ENCODE measurements around the gene SLC39A8.
A peak's percentile ranks its signal among the peaks of the same experiment; 100 is the strongest.
"Not testable (repeated sequence)": the region's sequence is repeated elsewhere in the genome, so short reads cannot be mapped to it uniquely, and the experiment has no call there.

The SLC39A8 gene

DNA sequence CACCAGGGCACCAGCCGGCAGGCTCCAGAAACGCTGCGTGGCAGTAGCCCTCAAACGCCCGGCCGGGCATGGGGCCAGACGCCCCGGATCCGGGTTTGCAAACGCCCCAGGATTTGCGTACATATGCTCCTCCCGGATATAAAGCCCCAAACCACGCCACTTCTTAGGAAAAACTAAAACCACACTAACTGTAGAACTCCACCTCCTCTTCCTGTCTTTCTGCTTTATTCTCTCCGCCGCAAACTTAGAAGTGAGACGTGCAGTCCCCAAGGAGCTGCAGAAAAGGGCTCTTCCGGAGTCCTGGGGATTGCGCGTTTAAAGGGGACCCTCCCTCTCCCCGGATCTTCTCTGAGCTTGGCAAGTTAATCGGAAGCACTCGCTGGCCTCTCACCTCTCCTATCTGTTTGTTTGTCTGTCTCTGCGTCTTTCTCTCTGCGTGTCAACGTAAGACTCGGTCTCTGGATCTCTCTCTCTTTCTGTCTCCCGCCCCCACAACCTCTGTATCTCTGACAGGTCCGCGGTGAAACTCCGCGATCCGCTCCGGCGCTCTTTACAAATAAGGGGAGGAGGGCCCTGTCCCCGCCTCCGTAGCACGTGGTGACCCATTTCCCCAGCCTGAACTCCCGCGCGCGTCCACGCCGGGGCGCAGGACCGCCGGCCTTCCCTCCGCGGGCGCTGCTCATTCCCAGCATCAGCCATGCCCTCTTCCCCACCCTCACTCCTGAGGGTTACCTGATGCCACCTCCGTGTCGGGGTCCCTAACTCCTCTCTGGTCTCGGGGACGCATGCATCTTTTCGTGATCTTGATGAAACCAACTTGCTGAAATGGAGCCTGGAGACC lies at the start of gene SLC39A8:
Gene SLC39A8 (minus strand): TSS at position 529 of the 841 bp plus-strand sequence. CDS start 820 bp downstream, outside the sequence.
- DNase-seq (ENCODE audit: low read depth in 2 of 2), result peak; percentile 67 to 86

DNA sequence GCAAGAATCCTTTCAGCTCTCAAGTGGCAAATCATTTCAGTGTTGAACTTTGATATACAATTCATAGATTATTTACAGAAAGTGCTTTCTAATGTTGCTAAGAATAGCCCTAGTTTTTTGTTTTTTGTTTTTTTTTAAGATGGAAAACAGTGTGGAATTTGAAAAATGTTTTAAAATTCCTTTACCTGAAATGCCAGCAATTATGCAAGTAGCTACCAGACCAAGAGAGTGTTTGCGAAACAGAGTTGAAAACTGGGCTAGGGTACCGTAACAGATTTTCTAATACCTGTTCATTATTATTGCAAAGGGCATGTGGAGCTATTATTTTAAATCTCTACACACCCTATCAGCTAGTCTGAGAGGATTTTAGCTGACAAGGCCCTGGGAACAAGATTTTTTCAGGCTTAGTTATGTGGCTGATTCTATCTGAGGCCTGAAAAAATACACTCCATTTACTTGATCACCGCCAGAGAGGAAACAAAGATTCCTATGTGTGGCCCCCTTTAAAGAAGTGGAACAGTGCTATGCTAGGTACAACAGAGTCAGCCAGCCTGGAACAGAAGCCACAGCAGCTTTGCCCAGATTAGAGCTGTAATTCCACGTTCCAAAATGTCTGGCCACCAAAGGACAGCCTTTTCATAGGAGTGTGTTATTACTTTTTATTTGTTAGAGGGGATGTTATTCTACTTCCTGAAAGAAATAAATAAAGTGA lies 46.9 kb upstream of the SLC39A8 start:
- no peak for DNase-seq (ENCODE audit: low read depth in 2 of 2)

DNA sequence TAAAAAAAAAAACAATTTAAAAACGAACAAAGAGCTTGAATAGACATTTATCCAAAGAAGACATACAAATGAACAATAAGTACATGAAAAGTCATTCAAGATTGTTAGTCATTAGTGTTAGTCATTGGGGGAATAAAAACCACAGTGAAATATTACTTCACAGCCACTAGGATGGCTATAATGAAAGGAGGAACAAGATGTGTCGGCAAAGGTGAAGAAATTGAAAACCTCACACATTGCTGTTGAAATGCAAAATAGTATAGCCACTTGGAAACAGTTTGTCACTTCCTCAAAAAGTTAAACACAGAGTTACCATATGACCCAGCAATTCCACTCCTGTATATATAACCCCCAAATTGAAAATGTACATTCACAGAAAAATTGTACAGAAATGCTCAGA lies 45.2 kb upstream of the SLC39A8 start:
- DNase-seq (ENCODE audit: low read depth in 2 of 2), result no peak

DNA sequence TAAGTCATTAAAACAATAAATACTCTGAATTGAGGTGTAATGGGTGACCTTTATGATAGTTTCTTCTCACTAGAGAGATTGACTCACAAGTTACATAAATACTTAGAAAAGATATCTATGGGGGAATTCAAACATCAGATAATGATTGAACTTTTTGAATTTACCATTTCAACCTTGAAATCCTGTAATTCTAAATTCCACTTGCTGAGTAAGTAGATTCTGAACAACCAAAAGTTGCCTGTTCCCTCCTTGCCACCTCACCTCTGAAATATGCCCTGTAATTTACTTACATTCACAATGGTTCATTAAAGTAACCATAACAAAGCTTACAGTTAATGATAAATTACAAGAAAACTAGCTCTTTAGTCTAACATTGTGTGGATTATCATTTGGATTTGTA lies 43.3 kb upstream of the SLC39A8 start:
- no peak for DNase-seq (ENCODE audit: low read depth in 2 of 2)

DNA sequence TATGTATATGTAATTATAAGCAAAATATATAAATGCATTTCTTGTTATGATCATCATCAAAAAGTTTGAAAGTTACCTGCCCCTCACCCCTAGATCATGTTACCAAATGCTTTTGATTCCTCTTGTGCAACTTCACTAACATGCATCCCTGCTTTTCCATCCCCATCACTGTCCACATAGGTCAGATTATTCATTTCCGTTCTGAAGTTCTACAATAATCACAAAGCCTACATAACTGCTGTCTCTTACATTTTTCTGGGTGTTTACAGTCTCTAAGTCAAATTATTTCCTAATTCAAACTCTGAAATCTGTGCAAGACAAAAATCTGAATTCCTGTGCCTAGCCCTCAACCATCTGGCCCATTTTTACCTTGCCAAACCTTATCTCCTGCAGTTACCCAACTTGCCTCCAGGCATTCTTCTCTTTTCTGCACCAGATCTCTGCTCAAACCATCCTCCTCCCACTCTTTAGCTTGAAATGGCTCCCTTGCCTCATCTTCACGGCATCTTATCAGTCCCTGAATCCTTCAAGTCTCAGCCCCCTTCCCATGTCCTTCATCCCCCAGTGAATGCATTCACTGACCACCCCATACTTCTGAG lies 42.4 kb upstream of the SLC39A8 start:
- DNase-seq (ENCODE audit: low read depth in 2 of 2), result no peak

DNA sequence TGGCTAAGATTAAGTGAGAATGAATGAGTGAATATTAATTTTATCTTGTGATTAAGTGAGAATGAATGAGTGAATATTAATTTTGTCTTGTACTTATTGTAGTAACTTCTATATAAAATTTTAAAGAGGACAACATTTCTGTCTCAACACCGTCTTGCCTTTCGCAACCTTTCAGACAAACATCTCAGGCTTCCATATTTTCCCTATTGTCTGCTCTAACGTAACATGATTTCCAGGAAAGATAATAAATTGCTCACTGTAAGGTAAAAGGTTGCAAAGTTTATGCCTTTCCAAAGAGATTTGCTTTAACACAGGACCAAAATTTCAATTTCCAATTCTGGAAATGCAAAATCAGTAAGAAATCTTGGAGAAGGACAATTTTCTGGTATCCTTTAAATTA lies 41.7 kb upstream of the SLC39A8 start:
- DNase-seq (ENCODE audit: low read depth in 2 of 2), result no peak

DNA sequence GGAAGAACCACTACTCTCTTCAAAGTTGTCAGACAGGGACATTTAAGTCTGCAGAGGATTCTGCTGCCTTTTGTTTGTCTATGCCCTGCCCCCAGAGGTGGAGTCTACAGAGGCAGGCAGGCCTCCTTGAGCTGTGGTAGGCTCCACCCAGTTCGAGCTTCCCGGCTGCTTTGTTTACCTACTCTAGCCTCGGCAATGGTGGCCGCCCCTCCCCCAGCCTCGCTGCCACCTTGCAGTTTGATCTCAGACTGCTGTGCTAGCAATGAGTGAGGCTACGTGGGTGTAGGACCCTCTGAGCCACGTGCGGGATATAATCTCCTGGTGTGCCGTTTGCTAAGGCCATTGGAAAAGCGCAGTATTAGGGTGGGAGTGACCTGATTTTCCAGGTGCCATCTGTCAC lies 35.0 kb upstream of the SLC39A8 start:
- DNase-seq (ENCODE audit: low read depth in 2 of 2), result not testable (repeated sequence)

DNA sequence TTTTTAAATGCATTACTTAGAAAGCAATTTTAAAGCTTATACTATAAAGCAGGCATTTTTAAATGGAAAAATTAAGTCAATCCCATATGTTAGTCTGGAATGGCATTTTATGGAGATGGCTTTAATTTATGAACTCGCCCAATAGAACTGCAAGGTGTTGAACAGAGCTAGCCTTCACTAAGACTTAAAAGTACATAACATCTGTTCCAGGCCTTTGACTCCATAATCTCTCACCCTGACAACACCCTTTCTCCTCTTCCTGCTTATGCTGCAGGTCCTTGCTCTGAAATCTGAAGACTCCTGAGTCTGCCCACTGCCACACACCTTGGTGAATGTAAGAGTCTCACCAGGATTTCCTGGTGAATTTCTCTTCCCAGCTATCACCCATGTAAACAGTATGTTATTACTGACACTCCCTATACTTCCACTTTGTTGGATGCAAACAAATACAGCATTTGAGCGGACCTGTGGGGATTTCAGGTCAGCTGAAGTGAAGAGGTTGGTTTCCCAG lies 17.7 kb upstream of the SLC39A8 start:
- DNase-seq (ENCODE audit: low read depth in 2 of 2), result no peak

DNA sequence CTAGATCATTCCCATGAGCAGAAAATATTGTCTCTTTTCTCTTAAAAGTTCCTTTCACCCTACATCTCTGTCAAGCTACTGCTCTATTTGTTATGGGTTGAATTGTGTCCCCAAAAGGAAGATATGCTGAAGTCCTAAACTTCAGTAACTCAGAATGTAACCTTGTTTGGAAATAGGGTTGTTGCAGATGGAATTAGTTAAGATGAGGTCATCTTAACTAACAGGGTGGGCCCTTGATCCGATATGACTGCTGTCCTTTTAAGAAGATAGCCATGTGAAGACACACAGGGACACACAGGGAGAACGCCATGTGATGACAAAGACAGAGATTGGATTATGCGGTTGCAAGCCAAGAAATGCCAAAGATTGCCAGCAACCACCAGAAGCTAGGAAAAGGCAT lies 12.8 kb upstream of the SLC39A8 start:
- no peak for DNase-seq (ENCODE audit: low read depth in 2 of 2)

DNA sequence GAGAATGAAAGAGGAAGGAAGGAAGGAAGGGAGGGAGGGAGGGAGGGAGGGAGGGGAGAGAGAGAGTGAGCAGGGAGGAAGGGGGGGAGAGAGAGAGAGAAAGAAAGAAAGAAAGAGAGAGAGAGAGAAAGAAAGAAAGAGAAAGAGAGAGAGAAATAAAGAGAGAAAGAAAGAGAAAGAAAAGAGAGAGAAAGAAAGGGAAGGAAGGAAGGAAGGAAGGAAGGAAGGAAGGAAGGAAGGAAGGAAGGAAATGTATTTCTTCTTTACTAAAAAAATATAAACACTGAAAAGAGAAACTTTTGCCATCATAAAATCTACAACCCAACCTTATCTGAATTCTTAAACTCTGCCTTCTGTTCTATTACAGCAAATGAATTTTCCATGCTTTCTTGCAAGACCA lies 12.4 kb upstream of the SLC39A8 start:
- DNase-seq (ENCODE audit: low read depth in 2 of 2), result not testable (repeated sequence)

DNA sequence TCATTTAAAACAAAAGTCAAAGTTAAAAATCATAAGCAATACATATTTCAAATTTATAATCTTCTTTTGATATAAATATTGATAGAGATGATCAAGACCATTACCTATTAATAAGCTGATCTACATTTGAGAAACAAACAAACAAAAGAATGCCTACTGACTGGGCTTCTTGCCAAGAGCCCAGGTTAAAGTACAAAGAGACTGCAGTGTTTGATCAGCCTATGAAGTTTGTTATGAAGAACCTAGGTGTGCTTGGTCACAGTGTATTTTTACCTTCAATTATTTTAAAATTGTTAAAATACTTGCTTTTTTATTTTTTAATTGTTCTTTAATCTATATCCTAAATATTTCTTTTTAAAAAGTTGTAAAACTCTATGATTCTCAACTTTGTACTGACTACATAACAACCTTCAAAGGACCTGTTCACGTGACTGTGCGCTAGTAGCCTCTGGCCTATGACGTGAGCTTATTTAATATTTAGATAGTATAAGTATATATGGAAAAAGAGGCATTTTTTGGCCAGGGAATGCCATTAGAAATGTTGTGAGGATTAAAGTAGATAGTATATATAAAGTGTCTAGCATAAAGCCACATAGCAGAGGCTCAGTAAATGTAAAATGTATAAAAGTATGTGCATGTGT lies 11.4 kb upstream of the SLC39A8 start:
- DNase-seq (ENCODE audit: low read depth in 2 of 2), result no peak

DNA sequence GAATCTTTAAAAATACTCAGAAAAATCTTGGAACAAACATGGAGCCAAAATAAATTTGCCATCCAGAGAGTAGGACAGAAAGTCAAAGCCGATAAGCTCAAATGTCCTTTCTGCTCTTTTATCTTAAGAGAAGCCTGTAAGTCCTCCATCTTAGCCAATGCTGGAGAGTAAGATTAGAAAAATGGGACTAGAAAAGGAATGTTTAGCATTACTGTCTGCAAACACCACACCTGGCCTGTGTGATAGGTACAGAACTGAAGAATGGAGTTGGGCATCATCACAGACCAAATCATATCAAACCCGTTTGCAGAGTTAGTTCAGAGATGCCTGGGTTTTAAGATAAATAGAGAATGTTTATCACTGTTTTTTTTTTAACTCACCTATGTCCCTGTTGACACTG lies 10.5 kb upstream of the SLC39A8 start:
- DNase-seq (ENCODE audit: low read depth in 2 of 2), result no peak

DNA sequence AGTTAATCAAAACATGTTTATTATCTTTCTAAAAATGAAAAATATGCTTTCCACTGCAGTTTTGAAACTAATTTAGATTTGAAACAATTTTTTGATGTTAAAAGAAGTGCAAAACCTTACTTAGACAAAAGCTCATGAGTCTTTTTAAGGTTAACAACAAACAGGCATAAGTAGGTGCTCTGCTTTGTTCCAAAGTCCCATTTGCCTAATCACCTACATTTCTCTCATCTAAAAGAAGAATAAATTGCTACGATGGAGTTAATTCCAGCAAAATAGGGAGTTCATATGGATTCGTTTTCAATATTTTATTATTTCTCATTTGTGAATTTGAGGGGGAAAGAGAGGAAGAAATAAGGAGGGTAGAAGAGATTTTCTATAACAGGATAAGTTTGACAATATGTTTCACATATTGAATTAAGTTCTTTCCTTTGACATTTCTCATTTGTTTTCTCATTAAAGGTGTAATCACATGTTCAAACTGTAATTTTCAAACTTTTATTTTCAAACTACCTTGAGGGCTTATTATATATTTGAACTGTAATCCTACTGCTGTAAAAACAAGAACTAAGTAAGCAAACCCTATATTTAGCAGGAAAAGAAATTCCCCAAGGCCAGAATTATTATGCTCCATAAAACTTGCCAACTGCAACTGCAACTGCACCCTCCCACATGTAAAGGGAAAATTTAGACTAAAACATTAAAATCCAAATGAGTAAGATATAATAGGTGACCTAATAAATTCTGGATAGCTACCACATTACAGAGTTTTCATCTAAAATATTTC lies 9.6 kb upstream of the SLC39A8 start:
- DNase-seq (ENCODE audit: low read depth in 2 of 2), result no peak

DNA sequence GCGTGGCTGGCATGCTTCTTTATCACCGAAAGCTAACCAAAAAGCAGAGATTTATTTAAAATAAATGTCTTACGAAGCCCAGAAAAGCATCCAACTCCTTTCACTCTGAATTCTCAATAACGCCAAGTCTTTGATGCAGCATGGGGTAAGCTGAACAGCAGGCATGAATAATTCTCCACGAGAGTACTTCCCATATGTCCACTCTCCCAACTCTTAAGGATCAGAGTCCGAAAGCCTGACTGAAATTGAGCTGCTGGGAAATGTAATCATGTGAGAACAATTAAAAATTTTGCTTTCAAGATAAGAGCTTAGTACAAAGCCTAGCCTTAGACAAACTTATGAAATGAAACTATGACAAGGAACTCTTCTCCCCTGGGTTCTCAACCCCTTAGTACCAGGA lies 7.5 kb upstream of the SLC39A8 start:
- no peak for DNase-seq (ENCODE audit: low read depth in 2 of 2)

DNA sequence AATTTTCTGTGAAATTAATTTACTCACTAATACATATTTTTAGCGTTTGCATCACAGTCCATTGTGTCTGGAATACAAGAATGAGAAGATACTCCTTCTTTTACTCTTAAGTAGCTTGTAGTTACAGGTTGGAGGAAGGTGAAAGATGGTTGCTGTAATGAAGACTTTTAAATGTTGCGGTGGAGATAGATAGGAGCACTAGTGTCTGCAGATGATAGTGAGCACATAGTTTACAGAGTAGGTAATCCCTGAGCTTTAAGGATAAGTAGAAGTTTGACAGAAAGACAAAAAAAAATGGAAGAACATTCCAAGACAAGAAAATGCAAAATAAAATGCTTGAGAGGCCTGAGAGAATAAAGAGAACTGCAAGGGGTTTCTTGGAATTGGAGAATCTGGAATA lies 5.4 kb upstream of the SLC39A8 start:
- DNase-seq (ENCODE audit: low read depth in 2 of 2), result no peak

DNA sequence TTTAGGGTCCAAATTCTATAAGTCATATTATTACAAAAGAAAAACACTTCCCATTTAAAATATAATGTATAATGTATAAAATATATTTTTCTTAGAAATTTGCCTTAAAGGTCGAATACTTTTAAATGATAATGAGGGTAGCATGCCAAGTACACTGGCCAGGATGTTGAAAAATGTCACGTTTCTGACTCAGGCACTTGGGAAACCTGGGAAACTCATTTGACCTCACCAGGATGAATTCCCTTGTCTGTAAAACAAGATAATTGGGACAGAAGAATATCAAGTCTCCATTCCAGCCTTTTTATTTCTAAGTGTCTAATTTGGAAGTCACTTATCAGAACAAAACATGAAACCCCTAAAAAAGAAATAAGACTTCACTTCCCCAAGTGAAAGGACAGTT lies 3.4 kb upstream of the SLC39A8 start:
- no peak for DNase-seq (ENCODE audit: low read depth in 2 of 2)

DNA sequence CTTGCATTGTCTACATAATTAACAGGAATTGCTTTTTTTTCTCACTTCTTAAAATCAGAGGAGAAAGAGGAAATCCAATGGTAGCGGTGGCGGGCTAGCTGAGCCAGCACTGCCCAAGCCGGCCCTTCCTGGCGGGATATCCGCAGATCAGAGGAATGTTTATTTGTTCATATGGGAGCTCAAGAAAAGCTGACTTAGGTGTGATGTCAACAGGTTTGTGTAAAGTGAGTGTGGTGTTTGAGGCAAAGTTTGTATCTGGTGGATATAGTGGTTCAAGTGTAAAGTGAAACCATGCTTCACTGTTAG lies 466 bp upstream of the SLC39A8 start:
- no peak for DNase-seq (ENCODE audit: low read depth in 2 of 2)

DNA sequence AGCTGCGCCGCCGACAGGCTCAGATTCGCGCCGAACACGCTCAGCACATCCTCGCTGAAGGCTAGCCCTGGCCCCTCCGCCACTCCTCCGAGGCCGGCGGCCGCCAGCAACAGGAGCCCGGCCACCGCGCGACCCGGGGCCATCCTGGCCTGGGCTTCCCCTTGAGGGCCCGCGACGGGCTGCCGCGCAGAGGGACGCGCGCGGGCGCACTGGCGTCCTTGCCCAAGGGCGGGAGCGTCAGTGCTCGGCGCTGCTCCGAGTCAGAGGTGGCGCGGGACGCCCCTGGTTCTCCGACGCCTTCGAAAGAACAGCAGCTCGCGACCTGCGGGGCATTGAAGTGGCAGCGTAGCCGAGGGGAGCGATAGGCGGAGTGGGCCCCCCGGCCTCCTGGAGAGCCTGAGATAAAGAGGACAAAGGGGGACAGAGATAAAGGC lies 745 bp downstream of the SLC39A8 start:
- DNase-seq (ENCODE audit: low read depth in 2 of 2), result peak; percentile 20 to 28

DNA sequence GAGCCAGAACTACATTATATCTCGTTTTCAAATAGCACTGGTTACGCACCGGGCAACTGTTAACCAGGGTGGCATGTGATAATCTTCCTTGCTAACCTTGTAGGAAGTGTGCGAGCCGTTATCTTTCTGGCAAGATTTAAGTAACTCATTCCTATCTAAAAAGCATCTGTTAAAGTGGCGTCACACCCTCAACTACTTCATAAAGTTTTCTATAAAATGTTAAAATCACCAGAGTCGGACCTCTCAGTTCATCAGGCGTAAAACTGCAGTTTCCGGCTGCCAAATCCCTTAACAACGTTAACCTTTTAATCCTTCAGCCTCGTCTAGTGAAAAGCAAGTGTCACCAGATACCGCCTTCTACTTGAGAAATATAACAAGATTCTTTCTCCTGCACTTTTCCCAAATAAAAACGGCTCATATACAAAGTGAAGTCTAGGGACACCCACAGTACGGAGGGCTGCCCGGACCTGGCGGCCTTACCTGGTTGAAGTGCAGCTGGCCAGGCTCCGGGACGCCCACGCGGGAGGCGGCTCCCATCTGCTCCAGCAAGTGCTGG lies 1.2 kb downstream of the SLC39A8 start:
- peak in 1 of 2 donors; percentile 35 for DNase-seq (ENCODE audit: low read depth in 2 of 2)

DNA sequence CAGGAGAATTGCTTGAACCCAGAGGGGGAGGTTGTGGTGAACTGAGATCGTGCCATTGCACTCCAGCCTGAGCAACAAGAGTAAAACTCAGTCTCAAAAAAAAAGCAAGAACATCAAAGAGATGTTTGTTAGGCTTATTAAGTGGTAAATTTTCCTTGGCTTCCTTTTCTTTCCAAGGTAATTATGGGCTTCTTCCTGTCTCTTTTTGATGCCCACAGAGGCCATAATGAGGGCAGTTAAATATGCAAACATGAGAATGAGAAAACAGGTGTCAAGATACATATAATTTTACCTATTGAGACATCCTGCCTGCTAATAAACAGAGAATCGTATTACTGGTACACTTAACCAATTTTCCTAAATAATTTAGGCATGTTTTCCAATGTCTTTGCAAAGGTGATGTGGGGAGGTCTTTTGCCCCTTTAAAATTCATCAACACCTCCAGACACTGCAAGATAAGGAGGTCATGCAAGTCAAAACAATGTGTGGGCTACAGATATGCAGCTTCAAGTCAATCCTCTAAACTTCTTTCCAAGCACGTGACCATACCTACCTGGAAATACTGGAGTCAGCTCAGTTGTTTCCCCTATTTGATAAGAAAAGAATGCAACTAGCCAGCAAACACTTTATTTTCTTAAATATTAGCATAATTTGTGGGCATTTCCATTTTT lies 2.7 kb downstream of the SLC39A8 start:
- DNase-seq (ENCODE audit: low read depth in 2 of 2), result no peak

DNA sequence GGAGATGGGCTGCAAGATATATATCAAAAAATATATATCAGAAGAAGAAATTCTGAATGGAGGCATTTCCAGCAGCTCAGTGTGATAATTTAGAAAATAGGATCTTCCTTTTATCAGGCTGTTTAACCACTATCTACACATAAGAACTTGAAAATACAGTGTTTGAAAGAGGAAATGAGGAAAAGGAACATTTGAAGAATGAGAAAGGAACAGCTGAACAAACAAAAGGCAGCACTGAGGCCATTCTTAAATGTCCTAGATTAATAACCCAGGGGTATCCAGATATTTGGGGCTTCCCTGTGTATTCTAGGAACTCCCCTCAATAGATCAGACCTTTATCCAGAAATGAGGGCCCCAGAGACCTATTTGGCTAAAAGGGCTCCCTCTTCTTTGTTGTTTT lies 4.1 kb downstream of the SLC39A8 start:
- DNase-seq (ENCODE audit: low read depth in 2 of 2), result no peak

Data from activated CD8-positive, alpha-beta memory T cell treated with anti-CD3 and anti-CD28 coated beads for 4 hours (primary cell).